ENCODE data around the gene SLC25A47. TPM values are rescaled to one million over a fixed set of nuclear protein-coding genes. Genes with fewer than 3 reads are reported as not detected.

The SLC25A47 gene
- total RNA-seq, 5 donors from 2014 or later (not counting 1 experiment from before 2014, with no cell fraction given) = 0.16 TPM; not detected in 4

- H3K4me1 Mint-ChIP-seq = peaks cover 9 to 12% (median 12%) of the 10 kb centered on the region in 3 donors
- no peaks in the 10 kb centered on the region for H3K9me3 ChIP-seq
- H3K27me3 ChIP-seq (replicated peaks in 1 of 2; ENCODE audit: control insufficient read depth in 2 of 2, extremely low read depth in 1 of 2, insufficient read depth in 2 of 2, low read length in 1 of 2) = no peaks in the 10 kb centered on the region
- CTCF ChIA-PET = no interaction called here
- no peak for ATAC-seq (replicated peaks in 1 of 4)
- H3K27ac Mint-ChIP-seq = no peak overlapping the region
- no peaks in the 10 kb centered on the region for H3K27me3 Mint-ChIP-seq
- 80% methylated on average over 1 of the region's 4 CpGs for WGBS (ENCODE audit: insufficient coverage)
- H3K27ac ChIP-seq (ENCODE audit: low read length) = no peak overlapping the region
- peaks cover 0 to 22% of the 10 kb centered on the region in 2 donors for H3K36me3 ChIP-seq (ENCODE audit: control insufficient read depth in 2 of 2, extremely low read depth in 1 of 2, insufficient read depth in 1 of 2, low read length in 1 of 2)
- POLR2A ChIA-PET = interaction anchor here in 1 of 2 donors (1.0 kb wide), 1 partner anchor 8 kb away, joined by 3 read pairs; no protein-coding TSS in a partner anchor
- peaks cover 40% of the 10 kb centered on the region for H3K36me3 Mint-ChIP-seq
- no peak overlapping the region for H3K4me3 ChIP-seq (ENCODE audit: control insufficient read depth in 1 of 2, extremely low read depth in 1 of 2, low read length in 1 of 2)
- H3K9me3 Mint-ChIP-seq = no peaks in the 10 kb centered on the region
- no peak overlapping the region for H3K4me3 Mint-ChIP-seq
- H3K4me1 ChIP-seq (ENCODE audit: control insufficient read depth in 1 of 2, extremely low read depth in 1 of 2, insufficient read depth in 2 of 2, low read length in 2 of 2) = peaks cover 5% of the 10 kb centered on the region in 2 experiments
- DNase-seq = no peak
Measured at GRCh38 chr14:100370003-100370402, 46.9 kb downstream of the SLC25A47 start.

- POLR2A ChIA-PET = no interaction called here
- H3K4me1 Mint-ChIP-seq = peaks cover 21 to 27% (median 21%) of the 10 kb centered on the region in 3 donors
- Histone ChIP-seq H3K4me1 (ENCODE audit: control insufficient read depth in 1 of 2, extremely low read depth in 1 of 2, insufficient read depth in 2 of 2, low read length in 2 of 2) (peaks cover 7 to 19% of the 10 kb centered on the region in 2 experiments), H3K27me3 (replicated peaks in 1 of 2; ENCODE audit: control insufficient read depth in 2 of 2, extremely low read depth in 1 of 2, insufficient read depth in 2 of 2, low read length in 1 of 2) (no peaks in the 10 kb centered on the region), H3K9me3 (no peaks in the 10 kb centered on the region), H3K27ac (ENCODE audit: low read length) (no peak overlapping the region), H3K4me3 (ENCODE audit: control insufficient read depth in 1 of 2, extremely low read depth in 1 of 2, low read length in 1 of 2) (no peak overlapping the region), H3K36me3 (ENCODE audit: control insufficient read depth in 2 of 2, extremely low read depth in 1 of 2, insufficient read depth in 1 of 2, low read length in 1 of 2) (peaks cover 0 to 8% of the 10 kb centered on the region in 2 donors)
- H3K27me3 Mint-ChIP-seq = no peaks in the 10 kb centered on the region
- no peaks in the 10 kb centered on the region for H3K9me3 Mint-ChIP-seq
- H3K27ac Mint-ChIP-seq = no peak overlapping the region
- no peak for ATAC-seq (replicated peaks in 1 of 4)
- no peak for DNase-seq
- no peak overlapping the region for H3K4me3 Mint-ChIP-seq
- WGBS (ENCODE audit: insufficient coverage) = 92% methylated on average over 6 of the region's 6 CpGs
- H3K36me3 Mint-ChIP-seq = peaks cover 29% of the 10 kb centered on the region
- CTCF ChIA-PET = no interaction called here
Measured at GRCh38 chr14:100371773-100372172, 48.6 kb downstream of the SLC25A47 start.

GRCh38 chr14:100372357-100373048 lies 49.4 kb downstream of the SLC25A47 start:
- peaks cover 27 to 33% (median 27%) of the 10 kb centered on the region in 3 donors for H3K4me1 Mint-ChIP-seq
- H3K36me3 Mint-ChIP-seq = peaks cover 25% of the 10 kb centered on the region
- no peaks in the 10 kb centered on the region for H3K9me3 ChIP-seq
- ChIA-PET CTCF (no interaction called here), POLR2A (no interaction called here)
- H3K4me1 ChIP-seq (ENCODE audit: control insufficient read depth in 1 of 2, extremely low read depth in 1 of 2, insufficient read depth in 2 of 2, low read length in 2 of 2) = peaks cover 12 to 27% of the 10 kb centered on the region in 2 experiments
- H3K36me3 ChIP-seq (ENCODE audit: control insufficient read depth in 2 of 2, extremely low read depth in 1 of 2, insufficient read depth in 1 of 2, low read length in 1 of 2) = peaks cover 0 to 8% of the 10 kb centered on the region in 2 donors
- ATAC-seq (replicated peaks in 1 of 4) (no peak), DNase-seq (no peak)
- no peaks in the 10 kb centered on the region for H3K27me3 ChIP-seq (replicated peaks in 1 of 2; ENCODE audit: control insufficient read depth in 2 of 2, extremely low read depth in 1 of 2, insufficient read depth in 2 of 2, low read length in 1 of 2)
- WGBS (ENCODE audit: insufficient coverage) = 86% methylated on average over 2 of the region's 4 CpGs
- no peaks in the 10 kb centered on the region for H3K27me3 Mint-ChIP-seq
- no peak overlapping the region for H3K4me3 Mint-ChIP-seq
- H3K27ac ChIP-seq (ENCODE audit: low read length) = no peak overlapping the region
- no peaks in the 10 kb centered on the region for H3K9me3 Mint-ChIP-seq
- no peak overlapping the region for H3K27ac Mint-ChIP-seq
- no peak overlapping the region for H3K4me3 ChIP-seq (ENCODE audit: control insufficient read depth in 1 of 2, extremely low read depth in 1 of 2, low read length in 1 of 2)

GRCh38 chr14:100374270-100374669 lies 51.1 kb downstream of the SLC25A47 start:
- no peak overlapping the region for H3K4me3 ChIP-seq (ENCODE audit: control insufficient read depth in 1 of 2, extremely low read depth in 1 of 2, low read length in 1 of 2)
- 60% methylated on average over 1 of the region's 2 CpGs for WGBS (ENCODE audit: insufficient coverage)
- POLR2A ChIA-PET = no interaction called here
- no peak for DNase-seq
- H3K4me1 ChIP-seq (ENCODE audit: control insufficient read depth in 1 of 2, extremely low read depth in 1 of 2, insufficient read depth in 2 of 2, low read length in 2 of 2) = peaks cover 15 to 31% of the 10 kb centered on the region in 2 experiments
- H3K27ac ChIP-seq (ENCODE audit: low read length) = no peak overlapping the region
- no peaks in the 10 kb centered on the region for H3K9me3 ChIP-seq
- CTCF ChIA-PET = no interaction called here
- no peaks in the 10 kb centered on the region for H3K9me3 Mint-ChIP-seq
- no peak for ATAC-seq (replicated peaks in 1 of 4)
- H3K27me3 Mint-ChIP-seq = no peaks in the 10 kb centered on the region
- peaks cover 12% of the 10 kb centered on the region for H3K36me3 Mint-ChIP-seq
- peaks cover 30 to 41% (median 32%) of the 10 kb centered on the region in 3 donors for H3K4me1 Mint-ChIP-seq
- no peaks in the 10 kb centered on the region for H3K36me3 ChIP-seq (ENCODE audit: control insufficient read depth in 2 of 2, extremely low read depth in 1 of 2, insufficient read depth in 1 of 2, low read length in 1 of 2)
- H3K27me3 ChIP-seq (replicated peaks in 1 of 2; ENCODE audit: control insufficient read depth in 2 of 2, extremely low read depth in 1 of 2, insufficient read depth in 2 of 2, low read length in 1 of 2) = no peaks in the 10 kb centered on the region
- no peak overlapping the region for H3K27ac Mint-ChIP-seq
- peak overlapping the region; percentile 85 to 91 (median 90) for H3K4me3 Mint-ChIP-seq

GRCh38 chr14:100374876-100375265 lies 51.7 kb downstream of the SLC25A47 start:
- H3K4me3 ChIP-seq (ENCODE audit: control insufficient read depth in 1 of 2, extremely low read depth in 1 of 2, low read length in 1 of 2) = no peak overlapping the region
- peaks cover 15 to 31% of the 10 kb centered on the region in 2 experiments for H3K4me1 ChIP-seq (ENCODE audit: control insufficient read depth in 1 of 2, extremely low read depth in 1 of 2, insufficient read depth in 2 of 2, low read length in 2 of 2)
- WGBS (ENCODE audit: insufficient coverage) = 63% methylated on average over 5 of the region's 8 CpGs
- ChIA-PET POLR2A (no interaction called here), CTCF (interaction anchor here in 1 of 2 donors (0.7 kb wide), 1 partner anchor 110 kb away, joined by 5 read pairs; no protein-coding TSS in a partner anchor)
- Mint-ChIP-seq H3K27me3 (no peaks in the 10 kb centered on the region), H3K36me3 (peaks cover 10% of the 10 kb centered on the region), H3K9me3 (no peaks in the 10 kb centered on the region), H3K4me3 (peak overlapping the region; percentile 85 to 91 (median 90)), H3K4me1 (peaks cover 30 to 41% (median 32%) of the 10 kb centered on the region in 3 donors), H3K27ac (peak overlapping the region in 1 of 2 donors; percentile 92)
- no peaks in the 10 kb centered on the region for H3K9me3 ChIP-seq
- H3K27ac ChIP-seq (ENCODE audit: low read length) = no peak overlapping the region
- DNase-seq = no peak
- H3K36me3 ChIP-seq (ENCODE audit: control insufficient read depth in 2 of 2, extremely low read depth in 1 of 2, insufficient read depth in 1 of 2, low read length in 1 of 2) = no peaks in the 10 kb centered on the region
- H3K27me3 ChIP-seq (replicated peaks in 1 of 2; ENCODE audit: control insufficient read depth in 2 of 2, extremely low read depth in 1 of 2, insufficient read depth in 2 of 2, low read length in 1 of 2) = no peaks in the 10 kb centered on the region
- ATAC-seq (replicated peaks in 1 of 4) = no peak

- DNase-seq (peak in 27 of 35 experiments; percentile 6 to 59 (median 28)), ATAC-seq (replicated peaks in 1 of 4) (peak in 1 of 4 experiments; percentile 23)
- no peaks in the 10 kb centered on the region for H3K9me3 Mint-ChIP-seq
- Histone ChIP-seq H3K27ac (ENCODE audit: low read length) (peak overlapping the region; percentile 30), H3K27me3 (replicated peaks in 1 of 2; ENCODE audit: control insufficient read depth in 2 of 2, extremely low read depth in 1 of 2, insufficient read depth in 2 of 2, low read length in 1 of 2) (no peaks in the 10 kb centered on the region), H3K9me3 (no peaks in the 10 kb centered on the region), H3K4me3 (ENCODE audit: control insufficient read depth in 1 of 2, extremely low read depth in 1 of 2, low read length in 1 of 2) (peak overlapping the region; percentile 81 to 88), H3K36me3 (ENCODE audit: control insufficient read depth in 2 of 2, extremely low read depth in 1 of 2, insufficient read depth in 1 of 2, low read length in 1 of 2) (no peaks in the 10 kb centered on the region), H3K4me1 (ENCODE audit: control insufficient read depth in 1 of 2, extremely low read depth in 1 of 2, insufficient read depth in 2 of 2, low read length in 2 of 2) (peaks cover 15 to 31% of the 10 kb centered on the region in 2 experiments)
- H3K27me3 Mint-ChIP-seq = no peaks in the 10 kb centered on the region
- POLR2A ChIA-PET = no interaction called here
- CTCF ChIA-PET = interaction anchor here in 1 of 2 donors (0.7 kb wide), 1 partner anchor 110 kb away, joined by 5 read pairs; no protein-coding TSS in a partner anchor
- H3K27ac Mint-ChIP-seq = peak overlapping the region; percentile 73 to 92
- peaks cover 5% of the 10 kb centered on the region for H3K36me3 Mint-ChIP-seq
- peaks cover 30 to 41% (median 32%) of the 10 kb centered on the region in 3 donors for H3K4me1 Mint-ChIP-seq
- 1% methylated on average over 12 of the region's 17 CpGs for WGBS (ENCODE audit: insufficient coverage)
- peak overlapping the region; percentile 85 to 91 (median 90) for H3K4me3 Mint-ChIP-seq
Measured at GRCh38 chr14:100375266-100375962, 52.3 kb downstream of the SLC25A47 start.

Data from T-cell (primary cell).